ENCODE results near the gene DDX59.

DNA sequence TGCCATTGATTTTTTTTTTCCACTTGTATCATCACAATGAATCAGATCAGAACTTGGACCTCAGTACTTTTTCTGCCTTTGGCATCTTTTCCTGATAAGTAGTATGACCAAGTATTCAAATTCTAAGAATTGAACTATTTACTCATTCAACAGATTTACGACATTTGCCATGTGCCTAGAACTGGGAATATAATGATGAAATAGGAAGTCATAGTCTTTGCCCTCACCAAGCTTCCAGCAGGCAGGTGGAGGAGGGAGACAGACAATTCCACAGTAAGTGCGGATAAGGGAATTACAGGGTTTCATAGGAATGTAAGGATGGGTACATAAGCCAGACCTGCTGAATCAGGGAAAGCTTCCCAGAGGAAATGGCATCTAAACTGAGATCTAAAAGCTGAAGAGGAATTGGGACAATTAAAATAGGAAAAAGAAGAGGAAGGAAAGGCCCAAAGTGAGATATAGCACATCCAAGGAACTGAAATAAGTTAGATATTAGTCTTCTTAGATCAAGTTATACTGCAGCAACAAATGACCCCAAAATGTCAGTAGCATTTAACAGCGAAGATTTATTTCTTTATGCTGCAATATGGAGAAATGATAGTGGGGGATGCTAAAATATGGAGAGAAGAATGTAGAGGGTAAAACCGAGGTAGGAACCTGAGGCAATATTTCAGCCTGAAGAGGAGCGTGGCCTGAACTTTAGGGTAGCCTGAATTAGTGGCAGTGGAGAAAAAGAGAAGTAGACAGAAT lies 5.3 kb upstream of the DDX59 start:
- TF ChIP-seq, protein P1, sequence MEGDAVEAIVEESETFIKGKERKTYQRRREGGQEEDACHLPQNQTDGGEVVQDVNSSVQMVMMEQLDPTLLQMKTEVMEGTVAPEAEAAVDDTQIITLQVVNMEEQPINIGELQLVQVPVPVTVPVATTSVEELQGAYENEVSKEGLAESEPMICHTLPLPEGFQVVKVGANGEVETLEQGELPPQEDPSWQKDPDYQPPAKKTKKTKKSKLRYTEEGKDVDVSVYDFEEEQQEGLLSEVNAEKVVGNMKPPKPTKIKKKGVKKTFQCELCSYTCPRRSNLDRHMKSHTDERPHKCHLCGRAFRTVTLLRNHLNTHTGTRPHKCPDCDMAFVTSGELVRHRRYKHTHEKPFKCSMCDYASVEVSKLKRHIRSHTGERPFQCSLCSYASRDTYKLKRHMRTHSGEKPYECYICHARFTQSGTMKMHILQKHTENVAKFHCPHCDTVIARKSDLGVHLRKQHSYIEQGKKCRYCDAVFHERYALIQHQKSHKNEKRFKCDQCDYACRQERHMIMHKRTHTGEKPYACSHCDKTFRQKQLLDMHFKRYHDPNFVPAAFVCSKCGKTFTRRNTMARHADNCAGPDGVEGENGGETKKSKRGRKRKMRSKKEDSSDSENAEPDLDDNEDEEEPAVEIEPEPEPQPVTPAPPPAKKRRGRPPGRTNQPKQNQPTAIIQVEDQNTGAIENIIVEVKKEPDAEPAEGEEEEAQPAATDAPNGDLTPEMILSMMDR (IDR thresholded peaks at IDR 0.05) = no peak
- TF ChIP-seq EP300 (IDR thresholded peaks at IDR 0.05; ENCODE audit: borderline replicate concordance in 1 of 2, low read depth in 1 of 2, low read length in 1 of 2) (no peak), NFIC (IDR thresholded peaks at IDR 0.05; ENCODE audit: borderline replicate concordance) (no peak)
